Pons (tissue), 1 donor: ENCODE results near the gene METTL4.
"Not testable (repeated sequence)": the region's sequence is repeated elsewhere in the genome, so short reads cannot be mapped to it uniquely, and the experiment has no call there.

Experiments used
- DNase-seq: peaks from one replicate; pipeline ENCODE4 v3.0.0-alpha.2; 2016; ENCODE audit warnings: low spot score

METTL4 gene

GRCh38 chr18:2559249-2559648 is 12.1 kb downstream of the METTL4 start:
- no peak for DNase-seq

- peak; percentile 14 for DNase-seq
Observed at GRCh38 chr18:2557536-2557935, 13.8 kb downstream of the METTL4 start.

- no peak for DNase-seq
Observed at GRCh38 chr18:2555895-2556294, 15.4 kb downstream of the METTL4 start.

GRCh38 chr18:2554696-2555095 is 16.6 kb downstream of the METTL4 start:
- DNase-seq = no peak

GRCh38 chr18:2551425-2551824 is 19.9 kb downstream of the METTL4 start:
- no peak for DNase-seq

GRCh38 chr18:2549462-2549861 is 21.8 kb downstream of the METTL4 start:
- DNase-seq = no peak

GRCh38 chr18:2547477-2548087 is 23.7 kb downstream of the METTL4 start:
- DNase-seq = peak; percentile 68

- DNase-seq = no peak
Observed at GRCh38 chr18:2545155-2545554, 26.1 kb downstream of the METTL4 start.

- peak; percentile 50 for DNase-seq
Observed at GRCh38 chr18:2541925-2542563, 29.3 kb downstream of the METTL4 start.

GRCh38 chr18:2540575-2540974 is 30.7 kb downstream of the METTL4 start:
- DNase-seq = no peak

GRCh38 chr18:2538844-2539243 is 32.5 kb downstream of the METTL4 start:
- DNase-seq = no peak

GRCh38 chr18:2538236-2538635 is 33.1 kb downstream of the METTL4 start:
- peak; percentile 68 for DNase-seq

GRCh38 chr18:2537296-2537695 is 34.0 kb downstream of the METTL4 start:
- no peak for DNase-seq

GRCh38 chr18:2536493-2536892 is 34.8 kb downstream of the METTL4 start:
- DNase-seq = no peak

GRCh38 chr18:2536063-2536462 is 35.2 kb downstream of the METTL4 start:
- DNase-seq = no peak

- no peak for DNase-seq
Observed at GRCh38 chr18:2535419-2535910, 35.8 kb downstream of the METTL4 start.

GRCh38 chr18:2534906-2535305 is 36.4 kb downstream of the METTL4 start:
- no peak for DNase-seq

- no peak for DNase-seq
Observed at GRCh38 chr18:2532797-2533196, 38.5 kb downstream of the METTL4 start.

- DNase-seq = no peak
Observed at GRCh38 chr18:2531751-2532150, 39.6 kb downstream of the METTL4 start.

GRCh38 chr18:2529154-2529553 is 42.2 kb downstream of the METTL4 start:
- DNase-seq = no peak

GRCh38 chr18:2526329-2526728 is 45.0 kb downstream of the METTL4 start:
- no peak for DNase-seq

- not testable (repeated sequence) for DNase-seq
Observed at GRCh38 chr18:2524794-2525198, 46.5 kb downstream of the METTL4 start.

GRCh38 chr18:2522112-2522511 is 49.2 kb downstream of the METTL4 start:
- no peak for DNase-seq

GRCh38 chr18:2518473-2518872 is 52.8 kb downstream of the METTL4 start:
- DNase-seq = no peak
